ENCODE results near the gene NDN.

NDN gene

GRCh38 chr15:23686466-23687142, 501 bp downstream of the NDN start:
- H4K20me1 ChIP-seq (ENCODE audit: insufficient read depth), result no peaks in the 10 kb centered on the region
- no peaks in the 10 kb centered on the region for H3K36me3 ChIP-seq (ENCODE audit: insufficient read depth)
- H3K4me3 ChIP-seq (IDR thresholded peaks at IDR 0.05; ENCODE audit: insufficient read depth, low read depth, low read length), result no peak overlapping the region
- no peak overlapping the region for H2AFZ ChIP-seq (ENCODE audit: low read depth)
- H3K27me3 ChIP-seq (ENCODE audit: insufficient read depth, low read depth), result no peaks in the 10 kb centered on the region
- H3K27ac ChIP-seq, result no peak overlapping the region
- no peaks in the 10 kb centered on the region for H3K79me2 ChIP-seq (ENCODE audit: insufficient read depth, low read depth)
- H3K9ac ChIP-seq, result no peak overlapping the region
- no peak overlapping the region for H3K4me2 ChIP-seq
- TF ChIP-seq CTCF (conservative IDR thresholded peaks at IDR 0.05; ENCODE audit: low read depth, low read length), result no peak
- H3K4me1 ChIP-seq (ENCODE audit: low read depth, poor library complexity, severe bottlenecking), result no peaks in the 10 kb centered on the region

DNA sequence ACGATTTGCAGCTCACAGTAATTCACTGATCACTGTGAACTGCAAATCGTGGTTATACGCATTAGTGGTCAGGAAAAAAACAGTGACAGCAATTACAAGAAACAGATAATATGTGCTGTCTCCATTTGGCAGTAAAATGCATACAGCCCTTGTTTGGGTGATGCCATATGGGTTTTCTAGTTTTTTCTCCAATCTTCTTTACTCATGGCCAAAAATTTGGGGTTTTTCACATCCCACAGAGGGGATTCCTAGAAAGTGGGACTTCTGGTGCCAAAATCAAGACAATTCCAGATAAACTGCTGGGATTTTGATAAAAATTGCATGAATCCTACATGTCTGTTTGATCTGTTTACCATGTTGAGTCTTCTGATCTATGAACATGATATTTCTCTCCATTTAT, 15.6 kb downstream of the NDN start:
- no peaks in the 10 kb centered on the region for H3K27me3 ChIP-seq (ENCODE audit: insufficient read depth, low read depth)
- no peak for TF ChIP-seq CTCF (conservative IDR thresholded peaks at IDR 0.05; ENCODE audit: low read depth, low read length)
- H3K4me2 ChIP-seq, result no peak overlapping the region
- H2AFZ ChIP-seq (ENCODE audit: low read depth), result no peak overlapping the region
- H3K4me3 ChIP-seq (IDR thresholded peaks at IDR 0.05; ENCODE audit: insufficient read depth, low read depth, low read length), result no peak overlapping the region
- no peak overlapping the region for H3K9ac ChIP-seq
- no peak overlapping the region for H3K27ac ChIP-seq
- no peaks in the 10 kb centered on the region for H3K79me2 ChIP-seq (ENCODE audit: insufficient read depth, low read depth)
- H3K4me1 ChIP-seq (ENCODE audit: low read depth, poor library complexity, severe bottlenecking), result no peaks in the 10 kb centered on the region
- H3K36me3 ChIP-seq (ENCODE audit: insufficient read depth), result no peaks in the 10 kb centered on the region
- no peaks in the 10 kb centered on the region for H4K20me1 ChIP-seq (ENCODE audit: insufficient read depth)

GRCh38 chr15:23670970-23671369, 16.1 kb downstream of the NDN start:
- H3K36me3 ChIP-seq (ENCODE audit: insufficient read depth), result no peaks in the 10 kb centered on the region

GRCh38 chr15:23663232-23663631, 23.9 kb downstream of the NDN start:
- H3K27me3 ChIP-seq (ENCODE audit: insufficient read depth, low read depth), result no peaks in the 10 kb centered on the region
- no peak overlapping the region for H3K9ac ChIP-seq
- no peaks in the 10 kb centered on the region for H3K36me3 ChIP-seq (ENCODE audit: insufficient read depth)
- H3K4me3 ChIP-seq (IDR thresholded peaks at IDR 0.05; ENCODE audit: insufficient read depth, low read depth, low read length), result no peak overlapping the region
- TF ChIP-seq CTCF (conservative IDR thresholded peaks at IDR 0.05; ENCODE audit: low read depth, low read length), result no peak
- H3K79me2 ChIP-seq (ENCODE audit: insufficient read depth, low read depth), result no peaks in the 10 kb centered on the region
- H3K27ac ChIP-seq, result no peak overlapping the region
- no peak overlapping the region for H2AFZ ChIP-seq (ENCODE audit: low read depth)
- H3K4me2 ChIP-seq, result no peak overlapping the region
- no peaks in the 10 kb centered on the region for H3K4me1 ChIP-seq (ENCODE audit: low read depth, poor library complexity, severe bottlenecking)
- H4K20me1 ChIP-seq (ENCODE audit: insufficient read depth), result no peaks in the 10 kb centered on the region

More at GRCh38 chr15:23670970-23671369, 16.1 kb downstream of the NDN start:
- Histone ChIP-seq H3K27me3 (ENCODE audit: insufficient read depth, low read depth) (no peaks in the 10 kb centered on the region), H3K4me3 (IDR thresholded peaks at IDR 0.05; ENCODE audit: insufficient read depth, low read depth, low read length) (no peak overlapping the region), H3K27ac (no peak overlapping the region), H2AFZ (ENCODE audit: low read depth) (no peak overlapping the region), H3K9ac (no peak overlapping the region), H3K4me1 (ENCODE audit: low read depth, poor library complexity, severe bottlenecking) (no peaks in the 10 kb centered on the region), H4K20me1 (ENCODE audit: insufficient read depth) (no peaks in the 10 kb centered on the region), H3K4me2 (no peak overlapping the region), H3K79me2 (ENCODE audit: insufficient read depth, low read depth) (no peaks in the 10 kb centered on the region)
- no peak for TF ChIP-seq CTCF (conservative IDR thresholded peaks at IDR 0.05; ENCODE audit: low read depth, low read length)
